ENCODE measurements around the gene SLC9A9. TPM values are rescaled to one million over a fixed set of nuclear protein-coding genes. Genes with fewer than 3 reads are reported as not detected.

SLC9A9 gene
- total RNA-seq, 1 donor: 3.5 TPM

- no peak for DNase-seq (ENCODE audit: low read depth)
- no peak for TF ChIP-seq CTCF (IDR thresholded peaks at IDR 0.05; ENCODE audit: insufficient read depth, low read depth, low read length)
- H3K4me3 ChIP-seq (ENCODE audit: low read depth, low read length): no peak overlapping the region
Observed at GRCh38 chr3:143771258-143771657, 77.0 kb downstream of the SLC9A9 start.

GRCh38 chr3:143770391-143770790 is 77.9 kb downstream of the SLC9A9 start:
- H3K4me3 ChIP-seq (ENCODE audit: low read depth, low read length): no peak overlapping the region
- peak; percentile 22 for DNase-seq (ENCODE audit: low read depth)
- no peak for TF ChIP-seq CTCF (IDR thresholded peaks at IDR 0.05; ENCODE audit: insufficient read depth, low read depth, low read length)

GRCh38 chr3:143769616-143770015 is 78.7 kb downstream of the SLC9A9 start:
- TF ChIP-seq CTCF (IDR thresholded peaks at IDR 0.05; ENCODE audit: insufficient read depth, low read depth, low read length): no peak
- peak; percentile 74 for DNase-seq (ENCODE audit: low read depth)
- H3K4me3 ChIP-seq (ENCODE audit: low read depth, low read length): no peak overlapping the region

GRCh38 chr3:143764840-143765239 is 83.4 kb downstream of the SLC9A9 start:
- TF ChIP-seq CTCF (IDR thresholded peaks at IDR 0.05; ENCODE audit: insufficient read depth, low read depth, low read length): no peak
- H3K4me3 ChIP-seq (ENCODE audit: low read depth, low read length): no peak overlapping the region
- no peak for DNase-seq (ENCODE audit: low read depth)

GRCh38 chr3:143763564-143764162 is 84.6 kb downstream of the SLC9A9 start:
- peak; percentile 59 for TF ChIP-seq CTCF (IDR thresholded peaks at IDR 0.05; ENCODE audit: insufficient read depth, low read depth, low read length)
- H3K4me3 ChIP-seq (ENCODE audit: low read depth, low read length): no peak overlapping the region
- peak; percentile 44 for DNase-seq (ENCODE audit: low read depth)

GRCh38 chr3:143757691-143758090 is 90.6 kb downstream of the SLC9A9 start:
- no peak for TF ChIP-seq CTCF (IDR thresholded peaks at IDR 0.05; ENCODE audit: insufficient read depth, low read depth, low read length)
- H3K4me3 ChIP-seq (ENCODE audit: low read depth, low read length): no peak overlapping the region
- no peak for DNase-seq (ENCODE audit: low read depth)

- DNase-seq (ENCODE audit: low read depth): no peak
- H3K4me3 ChIP-seq (ENCODE audit: low read depth, low read length): no peak overlapping the region
- TF ChIP-seq CTCF (IDR thresholded peaks at IDR 0.05; ENCODE audit: insufficient read depth, low read depth, low read length): no peak
Observed at GRCh38 chr3:143755978-143756377, 92.3 kb downstream of the SLC9A9 start.
